Stimulated activated CD4-positive, alpha-beta T cell treated with anti-CD3 and anti-CD28 coated beads, Interleukin-2, amount 100 ng/mL, for 4 hours (primary cell): ENCODE measurements around the gene FAP.
A peak's percentile ranks its signal among the peaks of the same experiment; 100 is the strongest.

ENCODE experiments used
- DNase-seq: peaks from one replicate; pipeline ENCODE4 v3.0.0-alpha.2; 2020; ENCODE audit warnings: low read depth

The FAP gene

GRCh38 chr2:162185541-162186232 is 57.6 kb downstream of the FAP start:
- DNase-seq: no peak

- DNase-seq: no peak
These were observed 58.3 kb downstream of the FAP start for GRCh38 chr2:162184821-162185450.

- DNase-seq: no peak
These were observed 58.9 kb downstream of the FAP start for GRCh38 chr2:162184359-162184758.

GRCh38 chr2:162182395-162182794 is 60.9 kb downstream of the FAP start:
- no peak for DNase-seq

- no peak for DNase-seq
These were observed 65.9 kb downstream of the FAP start for GRCh38 chr2:162177301-162177700.

GRCh38 chr2:162175714-162176113 is 67.5 kb downstream of the FAP start:
- no peak for DNase-seq

- DNase-seq: no peak
These were observed 68.5 kb downstream of the FAP start for GRCh38 chr2:162174746-162175145.

GRCh38 chr2:162172802-162173370 is 70.4 kb downstream of the FAP start:
- no peak for DNase-seq

GRCh38 chr2:162166745-162167144 is 76.5 kb downstream of the FAP start:
- DNase-seq: no peak

GRCh38 chr2:162166174-162166573 is 77.1 kb downstream of the FAP start:
- no peak for DNase-seq

- no peak for DNase-seq
These were observed 78.4 kb downstream of the FAP start for GRCh38 chr2:162164802-162165201.

- DNase-seq: no peak
These were observed 83.8 kb downstream of the FAP start for GRCh38 chr2:162159446-162159845.

GRCh38 chr2:162156149-162156548 is 87.1 kb downstream of the FAP start:
- no peak for DNase-seq

- no peak for DNase-seq
These were observed 88.2 kb downstream of the FAP start for GRCh38 chr2:162155093-162155492.

GRCh38 chr2:162153608-162154224 is 89.5 kb downstream of the FAP start:
- DNase-seq: peak; percentile 39

GRCh38 chr2:162152147-162152546 is 91.1 kb downstream of the FAP start, which contains the start of gene GCG:
TSS of gene GCG (minus strand) at chr2:162152247. CDS start at chr2:162149178, 3,069 bp downstream.
- no peak for DNase-seq

- no peak for DNase-seq
These were observed 93.3 kb downstream of the FAP start for GRCh38 chr2:162149940-162150339.

- DNase-seq: no peak
These were observed 93.8 kb downstream of the FAP start for GRCh38 chr2:162149466-162149865.

- no peak for DNase-seq
These were observed 94.3 kb downstream of the FAP start for GRCh38 chr2:162148956-162149355.

GRCh38 chr2:162143969-162144368 is 99.3 kb downstream of the FAP start:
- DNase-seq: no peak

- DNase-seq: no peak
These were observed 104.9 kb downstream of the FAP start for GRCh38 chr2:162138310-162138709.

GRCh38 chr2:162127422-162127821 is 115.8 kb downstream of the FAP start:
- DNase-seq: no peak

- no peak for DNase-seq
These were observed 116.7 kb downstream of the FAP start for GRCh38 chr2:162126527-162126926.
